ENCODE measurements around the gene HLA-DRB5. TPM values are rescaled to one million over a fixed set of nuclear protein-coding genes. Genes with fewer than 3 reads are reported as not detected.

Gene HLA-DRB5
- total RNA-seq, 4 donors from 2014 or later: 1.3 to 36.0 TPM; not detected in 2

GRCh38 chr6:32522302-32523047, 7.6 kb downstream of the HLA-DRB5 start:
- Histone ChIP-seq H3K27ac (no peak overlapping the region), H3K4me3 (no peak overlapping the region), H3K36me3 (no peaks in the 10 kb centered on the region), H3K4me1 (no peaks in the 10 kb centered on the region), H3K27me3 (no peaks in the 10 kb centered on the region), H3K9me3 (no peaks in the 10 kb centered on the region)
- DNase-seq (ENCODE audit: low spot score in 2 of 2): no peak
- TF ChIP-seq POLR2AphosphoS5 (IDR thresholded peaks at IDR 0.05) (no peak), EP300 (IDR thresholded peaks at IDR 0.05) (no peak), POLR2A (IDR thresholded peaks at IDR 0.05) (no peak), CTCF (IDR thresholded peaks at IDR 0.05) (no peak)
- WGBS: 13% methylated on average over 7 of the region's 19 CpGs

- Histone ChIP-seq H3K27ac (no peak overlapping the region), H3K4me1 (no peaks in the 10 kb centered on the region)
- 54% methylated on average over 1 of the region's 1 CpG for WGBS
These were observed 10.2 kb downstream of the HLA-DRB5 start for GRCh38 chr6:32519910-32520258.

GRCh38 chr6:32519118-32519909, 10.8 kb downstream of the HLA-DRB5 start:
- Histone ChIP-seq H3K27me3 (no peaks in the 10 kb centered on the region), H3K27ac (no peak overlapping the region), H3K9me3 (no peaks in the 10 kb centered on the region), H3K4me1 (no peaks in the 10 kb centered on the region), H3K4me3 (no peak overlapping the region), H3K36me3 (no peaks in the 10 kb centered on the region)
- no peak for DNase-seq (ENCODE audit: low spot score in 2 of 2)
- WGBS: 67% methylated on average over 3 of the region's 4 CpGs
- TF ChIP-seq CTCF (IDR thresholded peaks at IDR 0.05) (no peak), POLR2A (IDR thresholded peaks at IDR 0.05) (no peak), EP300 (IDR thresholded peaks at IDR 0.05) (no peak), POLR2AphosphoS5 (IDR thresholded peaks at IDR 0.05) (no peak)

More at GRCh38 chr6:32519910-32520258, 10.2 kb downstream of the HLA-DRB5 start:
- Histone ChIP-seq H3K27me3 (no peaks in the 10 kb centered on the region), H3K4me3 (no peak overlapping the region), H3K9me3 (no peaks in the 10 kb centered on the region), H3K36me3 (no peaks in the 10 kb centered on the region)
- TF ChIP-seq POLR2AphosphoS5 (IDR thresholded peaks at IDR 0.05) (no peak), CTCF (IDR thresholded peaks at IDR 0.05) (no peak), EP300 (IDR thresholded peaks at IDR 0.05) (no peak), POLR2A (IDR thresholded peaks at IDR 0.05) (no peak)
- no peak for DNase-seq (ENCODE audit: low spot score in 2 of 2)

GRCh38 chr6:32517654-32518445, 12.2 kb downstream of the HLA-DRB5 start:
- WGBS: 71% methylated on average over 1 of the region's 1 CpG
- H3K27me3 ChIP-seq: no peaks in the 10 kb centered on the region
- TF ChIP-seq EP300 (IDR thresholded peaks at IDR 0.05): no peak
- TF ChIP-seq CTCF (IDR thresholded peaks at IDR 0.05): no peak
- TF ChIP-seq POLR2A (IDR thresholded peaks at IDR 0.05): no peak
- TF ChIP-seq POLR2AphosphoS5 (IDR thresholded peaks at IDR 0.05): no peak
- H3K36me3 ChIP-seq: no peaks in the 10 kb centered on the region
- H3K4me3 ChIP-seq: no peak overlapping the region
- no peak overlapping the region for H3K27ac ChIP-seq
- H3K4me1 ChIP-seq: no peaks in the 10 kb centered on the region
- no peak for DNase-seq (ENCODE audit: low spot score in 2 of 2)
- H3K9me3 ChIP-seq: no peaks in the 10 kb centered on the region
